ENCODE data around the gene DSTN. TPM values are rescaled to one million over a fixed set of nuclear protein-coding genes. Genes with fewer than 3 reads are reported as not detected.
A peak's percentile ranks its signal among the peaks of the same experiment; 100 is the strongest.

The DSTN gene
- total RNA-seq, 1 donor: 348 TPM

DNA sequence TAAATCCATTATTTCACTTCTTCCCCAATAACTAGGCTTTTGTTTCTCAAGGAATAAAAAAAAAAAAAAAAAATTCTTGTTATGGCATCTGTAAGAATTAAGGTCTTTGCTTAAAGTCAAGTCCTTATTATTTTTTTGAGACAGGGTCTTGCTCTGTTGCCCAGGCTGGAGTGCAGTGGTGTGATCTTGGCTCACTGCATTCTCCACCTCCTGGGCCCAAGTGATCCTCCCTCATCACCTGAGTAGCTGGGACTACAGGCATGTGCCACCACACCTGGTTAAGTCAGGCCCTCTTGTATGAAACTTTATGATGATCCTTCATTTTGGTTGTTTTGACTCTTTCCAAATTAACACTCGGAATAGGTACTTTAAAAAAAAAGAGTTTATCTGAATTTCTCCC is 17.3 kb downstream of the DSTN start:
- no peak for DNase-seq (ENCODE audit: low read depth)
- TF ChIP-seq, protein P1, sequence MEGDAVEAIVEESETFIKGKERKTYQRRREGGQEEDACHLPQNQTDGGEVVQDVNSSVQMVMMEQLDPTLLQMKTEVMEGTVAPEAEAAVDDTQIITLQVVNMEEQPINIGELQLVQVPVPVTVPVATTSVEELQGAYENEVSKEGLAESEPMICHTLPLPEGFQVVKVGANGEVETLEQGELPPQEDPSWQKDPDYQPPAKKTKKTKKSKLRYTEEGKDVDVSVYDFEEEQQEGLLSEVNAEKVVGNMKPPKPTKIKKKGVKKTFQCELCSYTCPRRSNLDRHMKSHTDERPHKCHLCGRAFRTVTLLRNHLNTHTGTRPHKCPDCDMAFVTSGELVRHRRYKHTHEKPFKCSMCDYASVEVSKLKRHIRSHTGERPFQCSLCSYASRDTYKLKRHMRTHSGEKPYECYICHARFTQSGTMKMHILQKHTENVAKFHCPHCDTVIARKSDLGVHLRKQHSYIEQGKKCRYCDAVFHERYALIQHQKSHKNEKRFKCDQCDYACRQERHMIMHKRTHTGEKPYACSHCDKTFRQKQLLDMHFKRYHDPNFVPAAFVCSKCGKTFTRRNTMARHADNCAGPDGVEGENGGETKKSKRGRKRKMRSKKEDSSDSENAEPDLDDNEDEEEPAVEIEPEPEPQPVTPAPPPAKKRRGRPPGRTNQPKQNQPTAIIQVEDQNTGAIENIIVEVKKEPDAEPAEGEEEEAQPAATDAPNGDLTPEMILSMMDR (IDR thresholded peaks at IDR 0.05; ENCODE audit: insufficient read depth, low read length): no peak
- H3K4me3 ChIP-seq (ENCODE audit: low read depth, low read length): no peak overlapping the region

DNA sequence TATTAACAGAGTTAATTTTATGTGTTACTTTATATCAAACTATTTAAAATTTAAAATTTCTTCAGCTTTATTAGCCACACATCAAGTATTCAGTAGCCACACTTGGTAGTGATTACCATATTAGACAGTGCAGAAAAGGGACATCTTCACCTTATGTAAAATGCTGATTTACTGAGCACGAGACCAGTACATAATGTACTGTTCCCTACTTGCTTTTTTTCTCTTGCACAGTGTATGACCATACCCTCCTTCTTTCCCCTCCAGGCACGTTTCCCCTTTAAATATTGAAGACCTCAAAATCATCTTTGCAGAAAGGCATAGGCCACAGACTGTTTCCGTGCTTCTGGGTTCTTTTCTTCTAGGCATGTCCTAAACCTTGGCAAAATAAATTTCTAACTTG is 17.9 kb downstream of the DSTN start:
- TF ChIP-seq, protein P1 (IDR thresholded peaks at IDR 0.05; ENCODE audit: insufficient read depth, low read length): no peak
- DNase-seq (ENCODE audit: low read depth): no peak
- no peak overlapping the region for H3K4me3 ChIP-seq (ENCODE audit: low read depth, low read length)

DNA sequence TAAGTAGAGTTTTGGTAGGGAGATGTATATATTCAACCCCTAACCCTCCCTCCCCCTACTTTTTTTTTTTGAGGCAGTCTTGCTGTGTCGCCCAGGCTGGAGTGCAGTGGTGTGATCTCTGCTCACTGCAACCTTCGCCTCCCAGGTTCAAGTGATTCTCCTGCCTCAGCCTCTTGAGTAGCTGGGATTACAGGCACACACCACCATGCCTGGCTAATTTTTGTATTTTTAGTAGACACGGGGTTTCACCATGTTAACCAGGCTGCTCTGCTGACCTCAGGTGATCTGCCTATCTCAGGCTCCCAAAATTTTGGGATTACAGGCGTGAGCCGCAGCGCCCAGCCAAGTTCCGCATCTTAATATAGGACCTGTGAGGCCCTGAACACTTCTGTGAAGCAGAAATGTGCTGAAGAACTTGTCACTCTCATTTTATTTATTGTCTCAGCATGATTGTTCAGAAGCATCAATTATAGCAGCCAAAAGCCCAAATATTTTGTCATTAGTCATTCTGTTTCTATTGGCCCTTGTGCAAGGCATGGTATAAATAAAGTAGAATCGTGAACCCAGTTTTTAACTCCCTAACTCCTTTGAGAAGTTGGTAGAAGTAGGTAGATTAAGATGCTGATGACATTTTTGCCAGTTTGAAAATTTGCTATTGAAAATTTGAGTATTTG is 19.4 kb downstream of the DSTN start:
- peak; percentile 38 for DNase-seq (ENCODE audit: low read depth)
- TF ChIP-seq, protein P1 (IDR thresholded peaks at IDR 0.05; ENCODE audit: insufficient read depth, low read length): no peak
- no peak overlapping the region for H3K4me3 ChIP-seq (ENCODE audit: low read depth, low read length)

DNA sequence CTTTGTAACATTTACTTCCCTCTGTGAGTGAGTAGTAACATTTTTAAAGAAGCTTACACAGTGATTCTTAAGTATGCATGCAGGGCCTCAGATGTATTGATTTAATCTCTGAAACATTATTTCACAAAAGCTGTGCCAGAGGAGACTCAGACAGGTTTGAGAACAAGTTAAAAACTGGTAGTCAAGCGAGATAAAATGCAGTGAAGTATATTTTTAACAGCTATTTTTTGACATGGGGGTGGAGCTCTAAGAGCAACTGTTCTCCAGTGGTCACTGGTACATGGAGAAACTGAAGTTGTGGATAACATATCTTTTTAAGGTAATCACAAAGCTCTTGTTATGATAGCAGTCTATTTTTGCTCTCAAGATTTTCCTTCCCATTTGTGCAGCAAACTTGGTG is 20.4 kb downstream of the DSTN start:
- no peak overlapping the region for H3K4me3 ChIP-seq (ENCODE audit: low read depth, low read length)
- DNase-seq (ENCODE audit: low read depth): peak; percentile 37
- TF ChIP-seq, protein P1 (IDR thresholded peaks at IDR 0.05; ENCODE audit: insufficient read depth, low read length): no peak

DNA sequence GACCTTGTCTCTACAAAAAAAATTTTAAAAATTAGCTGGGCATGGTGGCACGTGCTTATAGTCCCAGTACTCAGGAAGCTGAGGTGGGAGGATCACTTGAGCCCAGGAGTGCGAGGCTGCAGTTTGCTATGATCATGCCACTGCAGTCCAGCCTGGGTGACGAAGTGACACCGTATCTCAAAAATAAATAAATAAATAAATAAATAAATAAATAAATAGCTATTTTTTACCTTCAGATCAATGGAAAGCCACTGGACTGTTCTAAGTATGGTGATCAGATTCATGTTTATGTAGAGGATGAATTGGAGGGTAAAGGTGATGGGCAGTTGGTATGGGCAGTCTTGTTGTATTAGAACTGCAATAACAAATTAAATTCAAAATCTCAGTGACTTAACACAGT is 24.0 kb downstream of the DSTN start:
- DNase-seq (ENCODE audit: low read depth): no peak
- H3K4me3 ChIP-seq (ENCODE audit: low read depth, low read length): no peak overlapping the region
- TF ChIP-seq, protein P1 (IDR thresholded peaks at IDR 0.05; ENCODE audit: insufficient read depth, low read length): no peak

DNA sequence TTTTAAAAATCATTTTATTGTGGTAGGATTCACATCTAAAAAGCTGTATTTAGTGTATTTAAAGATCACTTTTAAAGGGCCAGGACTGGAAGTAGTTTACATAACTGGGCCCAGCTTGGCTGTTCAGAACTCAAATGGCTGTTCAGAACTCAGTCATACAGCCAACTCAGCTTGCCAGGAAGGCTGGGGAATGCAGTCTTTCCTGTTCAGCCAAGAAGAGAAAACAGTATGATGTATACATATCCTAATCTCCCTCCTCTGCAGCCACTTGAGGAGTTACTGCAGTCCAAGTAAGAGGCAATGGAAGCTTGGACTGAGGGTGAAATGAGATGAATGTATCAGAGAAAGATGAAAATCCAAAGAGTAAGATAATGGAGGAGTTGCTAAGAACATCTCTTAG is 24.6 kb downstream of the DSTN start:
- H3K4me3 ChIP-seq (ENCODE audit: low read depth, low read length): no peak overlapping the region
- peak; percentile 93 for DNase-seq (ENCODE audit: low read depth)
- TF ChIP-seq, protein P1 (IDR thresholded peaks at IDR 0.05; ENCODE audit: insufficient read depth, low read length): no peak

DNA sequence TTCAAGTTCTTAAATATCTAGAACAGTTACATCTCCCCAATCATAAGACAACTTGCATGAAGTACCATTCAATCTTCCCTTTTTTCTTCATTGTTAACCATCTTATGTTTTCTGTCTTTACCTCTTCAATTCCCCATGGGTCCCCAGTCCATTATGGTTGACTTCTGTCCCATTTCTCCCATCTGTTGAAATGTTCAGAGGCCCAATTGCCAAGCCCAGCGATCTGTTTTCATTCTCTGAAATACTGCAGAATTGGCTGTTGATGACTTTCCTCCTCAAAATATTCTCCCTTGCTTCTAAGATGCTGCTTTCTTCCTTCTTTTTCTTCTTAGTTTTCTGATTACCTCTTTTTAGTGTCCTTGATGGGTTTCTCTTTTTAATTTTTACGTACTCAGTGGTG is 26.0 kb downstream of the DSTN start:
- TF ChIP-seq, protein P1 (IDR thresholded peaks at IDR 0.05; ENCODE audit: insufficient read depth, low read length): no peak
- no peak for DNase-seq (ENCODE audit: low read depth)
- no peak overlapping the region for H3K4me3 ChIP-seq (ENCODE audit: low read depth, low read length)

All from fibroblast of the aortic adventitia (primary cell).